Left forelimb (tissue), 1 donor: Measurements from ENCODE around the gene WDR7.

Source experiments
- DNase-seq: peaks from one replicate; pipeline ENCODE4 v3.0.0-alpha.2; 2018; ENCODE audit warnings: low spot score

WDR7 gene

DNA sequence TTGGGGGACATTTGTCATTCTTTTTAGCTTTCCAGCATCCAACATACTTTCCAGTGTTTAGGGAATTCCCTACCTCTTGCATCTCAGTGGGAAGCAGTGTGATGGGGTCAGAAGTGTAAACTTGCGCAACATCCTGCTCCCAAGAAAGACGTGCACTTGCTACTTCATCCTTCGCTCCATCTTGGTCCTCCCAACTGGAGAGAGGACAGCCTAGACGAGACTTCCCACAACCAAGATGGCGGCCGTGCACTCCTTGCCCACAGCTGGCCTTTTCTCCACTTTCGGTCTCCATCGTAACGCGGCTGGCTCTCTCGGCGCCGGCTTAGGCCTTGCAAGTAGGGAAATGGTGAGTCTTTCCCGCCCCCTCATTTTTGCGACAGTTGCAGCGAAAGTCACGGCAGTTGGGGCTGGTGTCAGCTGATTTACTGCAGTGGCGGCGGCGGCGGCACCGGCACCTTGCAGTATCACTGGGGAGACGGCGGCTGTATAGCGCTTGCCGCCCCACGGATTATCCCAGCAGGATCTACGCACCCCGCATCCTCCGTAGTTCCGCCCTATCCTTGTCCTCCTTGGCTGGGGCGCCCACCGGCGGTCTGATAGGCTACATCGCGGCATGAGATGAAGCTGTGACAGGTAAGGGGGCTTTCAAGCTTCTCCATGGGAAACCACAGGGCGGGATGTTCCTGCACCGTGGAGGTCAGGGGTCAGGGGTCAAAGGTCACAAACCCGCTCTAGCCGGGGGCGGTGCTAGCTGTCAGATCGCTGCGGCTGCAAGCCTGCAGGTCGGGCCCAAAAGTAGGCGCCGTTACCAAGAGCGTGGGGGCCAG lies at the start of gene WDR7:
Gene WDR7, plus strand, starts transcription at position 416 of the 827 bp plus-strand sequence. CDS start 21,157 bp downstream, outside the sequence.
- peak; percentile 96 for DNase-seq

DNA sequence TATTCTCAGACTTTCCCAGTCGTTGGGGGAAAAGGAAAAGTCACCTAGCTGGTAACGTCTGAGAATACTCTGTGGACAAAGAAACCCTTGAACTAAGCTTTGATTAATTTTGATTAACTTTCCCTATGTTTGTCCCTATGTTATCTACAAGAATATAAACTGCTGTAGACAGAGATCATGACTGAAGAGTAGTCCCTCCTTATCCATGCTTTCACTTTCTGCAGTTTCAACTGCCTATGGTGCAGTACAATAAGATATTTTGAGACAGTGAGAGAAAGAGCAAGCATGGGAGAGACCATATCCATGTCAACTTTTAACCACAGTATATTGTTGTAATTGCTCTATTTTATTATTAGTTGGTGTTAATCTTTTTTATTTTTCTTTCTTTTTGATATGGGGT lies 44.5 kb upstream of the WDR7 start:
- DNase-seq = no peak

DNA sequence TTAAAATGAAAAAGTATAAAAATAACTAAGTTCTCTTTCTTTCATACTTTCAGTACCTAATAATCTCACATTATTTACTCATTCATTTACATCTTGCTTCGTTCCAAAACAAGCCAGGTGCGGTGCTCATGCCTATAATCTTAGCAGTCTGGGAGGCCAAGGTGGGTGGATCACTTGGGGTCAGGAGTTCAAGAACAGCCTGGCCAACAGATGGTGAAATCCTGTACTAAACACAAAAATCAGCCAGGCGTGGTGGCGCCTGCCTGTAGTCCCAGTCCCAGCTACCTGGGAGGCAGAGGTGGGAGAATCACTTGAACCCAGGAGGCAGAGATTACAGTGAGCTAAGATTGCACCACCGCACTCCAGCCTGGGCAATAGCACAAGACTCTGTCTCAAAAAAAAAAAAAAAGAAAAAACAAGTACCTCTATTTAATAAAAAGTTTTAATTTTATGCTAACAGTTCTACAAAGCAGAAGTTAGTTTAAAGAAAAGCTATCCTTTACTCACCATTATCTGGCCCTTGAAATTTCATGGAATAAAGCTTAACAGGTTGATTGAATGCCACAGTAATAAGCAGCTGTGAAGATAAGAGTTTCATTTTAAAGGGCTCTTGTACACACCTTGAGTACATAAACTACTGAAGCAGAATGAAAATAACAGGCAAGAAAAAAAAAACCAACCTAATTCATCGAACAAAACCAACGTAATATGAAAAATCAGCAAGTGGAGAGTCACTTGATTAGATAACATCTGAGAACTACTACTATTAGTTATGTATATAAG lies 35.2 kb upstream of the WDR7 start:
- DNase-seq = no peak

DNA sequence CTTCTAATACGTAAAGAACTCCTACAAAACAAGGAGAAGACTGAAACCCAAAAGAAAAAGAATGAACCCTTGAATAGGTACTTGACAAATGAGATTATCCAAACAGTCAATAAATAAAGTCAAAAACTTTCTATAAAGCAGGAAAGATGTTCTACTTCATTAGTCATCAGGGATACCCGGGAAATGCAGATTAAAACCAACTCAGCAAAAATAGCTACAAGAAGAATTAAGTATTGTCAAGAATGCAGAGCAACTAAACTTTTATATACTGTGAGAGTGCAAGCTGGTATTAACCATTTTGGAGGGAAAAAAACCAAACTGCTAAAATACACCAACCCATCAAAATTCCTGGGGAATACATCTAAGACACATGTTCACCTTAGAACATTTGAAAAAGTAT lies 23.2 kb upstream of the WDR7 start:
- DNase-seq = no peak

DNA sequence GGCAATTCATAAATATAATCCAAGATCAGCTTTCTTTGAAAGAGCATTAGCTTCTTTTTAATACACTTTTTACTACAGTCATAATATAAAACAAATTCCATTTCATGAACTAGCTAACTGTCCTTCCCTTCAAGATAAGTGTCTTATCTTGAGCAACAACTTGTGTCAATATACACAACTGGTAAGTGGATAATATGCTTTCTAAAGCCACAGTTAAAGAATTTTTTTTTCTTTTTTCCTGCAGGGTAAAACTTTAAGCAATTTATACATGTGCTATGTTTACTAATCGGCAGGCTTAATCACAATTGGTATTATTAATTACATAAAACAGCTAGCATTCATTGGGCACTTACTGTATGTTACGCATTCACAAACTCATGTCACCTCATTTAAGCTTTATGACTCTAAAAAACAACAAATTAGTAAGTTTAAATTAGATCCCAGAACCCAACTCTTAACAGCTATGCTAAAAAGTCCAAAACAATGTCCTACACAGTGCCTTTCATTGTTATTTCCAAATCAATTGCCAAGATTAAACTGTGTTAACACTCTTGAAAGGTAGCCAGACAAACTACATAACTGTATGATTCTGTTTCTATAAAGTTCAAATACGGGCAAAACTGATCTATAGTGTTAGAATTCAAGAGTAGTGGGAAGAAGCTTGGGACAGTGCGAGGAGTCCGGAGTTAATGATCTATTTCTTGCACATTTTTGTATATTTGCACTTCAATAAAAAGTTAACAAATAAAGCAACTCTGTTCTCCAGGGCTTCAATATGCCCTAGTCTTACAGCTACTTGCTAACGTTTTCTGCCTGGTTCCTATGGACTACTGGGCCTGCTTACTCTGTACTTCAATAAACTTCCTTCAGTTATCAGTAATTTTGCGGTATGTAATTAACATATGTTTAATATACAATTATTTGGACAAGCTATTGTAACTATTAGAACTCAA lies 18.8 kb upstream of the WDR7 start:
- DNase-seq = no peak

DNA sequence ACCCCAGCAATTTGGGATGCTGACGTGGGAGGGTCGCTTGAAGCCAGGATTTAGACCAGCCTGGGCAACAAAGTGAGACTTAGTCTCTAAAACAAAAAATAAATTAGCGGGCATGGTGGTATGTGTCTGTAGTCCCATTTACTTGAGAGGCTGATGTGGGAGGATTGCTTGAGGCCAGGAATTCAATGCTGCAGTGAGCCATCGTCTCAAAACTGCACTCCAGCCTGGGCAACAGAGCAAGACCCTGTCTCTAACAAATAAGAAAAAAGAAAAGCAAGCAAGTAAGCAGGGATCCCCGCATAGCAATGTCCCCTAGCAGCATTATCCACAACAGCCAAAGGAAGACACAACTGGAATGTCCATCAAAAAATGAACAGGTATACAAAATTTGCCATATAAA lies 16.2 kb upstream of the WDR7 start:
- DNase-seq = no peak

DNA sequence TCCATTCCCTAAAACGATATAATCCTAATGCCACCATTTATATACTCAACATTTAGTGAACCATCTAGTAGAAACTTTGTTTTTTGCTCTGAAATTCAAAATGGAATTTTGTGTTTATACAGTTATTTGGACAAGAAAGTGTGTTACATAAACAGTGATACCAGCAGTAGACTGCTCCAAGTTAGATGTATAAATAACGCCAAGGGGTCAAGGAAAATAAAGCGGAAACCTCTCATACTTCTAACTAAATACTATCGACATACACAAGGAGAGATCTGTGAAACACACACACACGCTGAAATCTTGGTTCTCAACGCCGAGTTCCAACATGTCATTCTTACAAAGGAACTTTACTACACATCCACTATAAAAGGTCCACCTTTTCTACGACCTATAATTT lies 14.0 kb upstream of the WDR7 start:
- no peak for DNase-seq

DNA sequence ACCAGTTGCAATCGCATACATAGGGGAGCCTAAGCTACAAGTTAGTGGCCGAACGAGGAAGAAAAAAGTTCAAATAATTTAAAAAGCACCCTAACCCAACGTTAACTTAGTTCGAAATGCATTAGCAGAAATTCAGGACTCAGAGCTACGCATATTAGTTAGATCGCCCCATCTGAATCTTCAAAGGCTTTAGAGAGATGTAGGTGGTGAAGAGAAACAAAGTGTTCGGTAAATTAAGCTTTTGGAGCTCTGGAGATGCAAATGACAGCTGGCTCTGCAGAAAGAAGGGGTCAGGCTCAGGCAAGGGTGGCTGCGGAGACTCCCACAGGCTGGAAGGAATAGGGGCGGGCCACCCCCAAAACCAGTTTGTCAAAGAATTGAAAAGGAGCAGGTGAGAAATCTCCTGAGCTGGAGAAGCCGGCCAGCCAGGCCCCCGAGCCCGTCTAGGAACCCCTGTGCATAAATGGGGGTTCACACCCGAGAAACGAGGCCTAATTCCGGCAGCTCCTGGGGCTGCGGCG lies 13.4 kb upstream of the WDR7 start:
- DNase-seq = no peak

DNA sequence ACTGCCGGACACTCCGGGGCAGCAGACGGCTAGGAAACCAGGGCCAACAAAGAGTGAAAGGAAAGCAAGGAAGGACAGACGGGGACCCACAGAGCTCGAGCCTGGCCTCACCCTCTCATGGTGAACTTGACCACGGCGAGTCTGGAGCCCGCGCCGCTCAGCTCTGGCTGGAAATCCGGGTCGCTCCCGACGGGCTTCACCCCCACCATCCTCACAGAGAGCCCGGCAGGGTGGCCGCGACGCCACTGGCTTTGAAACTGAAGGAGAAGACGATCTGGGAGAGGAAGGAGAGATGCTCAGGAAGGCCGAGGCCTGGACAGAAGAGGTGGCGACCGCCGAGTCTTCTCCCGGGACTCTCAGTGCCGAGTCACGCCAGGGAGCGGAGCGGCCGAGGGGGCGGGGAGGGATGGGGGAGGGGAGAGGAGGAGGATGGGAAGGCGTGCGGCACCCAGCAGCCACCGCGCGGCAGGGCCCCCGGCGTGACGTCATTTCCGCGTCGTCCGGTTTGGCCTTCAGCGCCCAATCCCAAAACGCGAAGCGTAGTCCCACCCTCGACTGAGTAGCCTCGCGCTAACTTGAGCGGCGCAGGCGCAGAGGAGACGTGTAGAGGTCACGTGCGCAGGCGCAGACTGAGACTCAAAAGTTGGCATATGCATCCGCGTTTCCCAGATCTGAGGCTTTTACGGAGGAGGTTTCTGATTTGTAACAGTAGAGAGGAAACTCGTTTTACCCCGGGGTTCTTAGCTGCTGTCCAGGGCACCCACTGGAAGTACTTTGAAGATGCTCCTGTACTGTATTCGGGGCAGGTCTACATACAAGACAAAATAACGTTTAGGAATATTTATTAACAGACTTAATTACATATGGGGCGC lies 12.7 kb upstream of the WDR7 start, which contains the start of gene TXNL1:
Gene TXNL1, minus strand, starts transcription at position 361 of the 872 bp plus-strand sequence. Its CDS starts 152 bp downstream, at position 209.
- DNase-seq = peak; percentile 99

DNA sequence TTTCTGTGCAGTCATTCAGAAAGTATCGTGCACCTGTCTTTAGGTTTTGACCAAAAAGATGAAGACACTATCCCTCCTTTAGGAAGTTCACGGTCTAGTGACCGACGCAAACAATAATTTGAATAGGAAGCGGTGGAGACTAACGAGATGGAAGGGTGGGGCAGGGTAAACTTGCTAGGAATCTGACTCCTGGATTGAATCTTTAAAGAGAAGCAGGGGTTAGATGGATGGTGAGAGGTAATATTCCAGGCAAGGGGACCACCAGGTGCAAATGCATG lies 12.1 kb upstream of the WDR7 start:
- DNase-seq = no peak

DNA sequence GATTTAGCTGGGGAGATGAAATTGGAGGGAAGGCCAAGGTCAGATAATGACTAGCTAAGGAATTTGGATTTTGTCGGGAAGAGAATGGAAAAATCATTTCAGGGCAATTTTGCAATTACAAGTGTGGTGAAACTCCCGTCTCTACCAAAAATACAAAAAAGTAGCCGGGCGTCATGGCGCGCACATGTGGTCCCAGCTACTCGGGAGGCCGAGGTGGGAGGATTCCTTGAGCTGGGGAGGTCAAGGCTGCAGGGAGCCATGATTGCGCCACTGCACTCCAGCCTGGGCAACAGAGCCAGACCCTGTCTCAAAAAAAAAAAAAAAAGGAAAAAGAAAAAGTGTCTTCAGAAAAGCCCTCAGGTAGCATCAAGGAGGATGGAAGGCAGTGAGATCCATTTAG lies 11.6 kb upstream of the WDR7 start:
- no peak for DNase-seq

DNA sequence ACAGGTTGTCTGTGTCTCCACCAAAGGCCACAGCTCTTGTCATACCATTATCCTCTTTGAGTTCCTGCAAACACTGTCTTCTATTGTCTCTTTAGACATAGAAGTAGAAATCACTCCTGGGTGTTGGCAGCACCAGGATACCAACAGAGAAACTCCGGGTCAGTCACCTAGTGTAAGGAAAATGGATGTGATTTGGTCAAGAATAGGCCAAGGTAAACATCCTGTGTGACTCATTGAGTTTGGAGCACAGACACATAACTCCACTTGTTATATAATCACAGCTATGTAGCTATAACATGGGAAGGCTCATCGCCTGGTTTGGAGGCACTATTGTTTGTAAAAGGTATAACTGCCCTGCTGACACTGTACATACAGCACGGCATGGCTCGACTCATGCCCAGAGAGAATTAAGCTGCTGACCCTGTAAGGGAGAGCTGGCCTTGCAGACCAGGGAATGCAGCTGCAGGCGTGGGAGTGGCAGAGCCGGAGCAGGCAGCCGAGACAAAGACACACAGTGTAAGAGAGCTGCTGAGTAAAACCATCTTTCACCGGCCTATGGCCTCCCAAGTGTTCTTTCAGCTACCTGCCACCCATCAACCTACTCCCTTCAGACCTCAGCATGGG lies 9.3 kb upstream of the WDR7 start:
- no peak for DNase-seq

DNA sequence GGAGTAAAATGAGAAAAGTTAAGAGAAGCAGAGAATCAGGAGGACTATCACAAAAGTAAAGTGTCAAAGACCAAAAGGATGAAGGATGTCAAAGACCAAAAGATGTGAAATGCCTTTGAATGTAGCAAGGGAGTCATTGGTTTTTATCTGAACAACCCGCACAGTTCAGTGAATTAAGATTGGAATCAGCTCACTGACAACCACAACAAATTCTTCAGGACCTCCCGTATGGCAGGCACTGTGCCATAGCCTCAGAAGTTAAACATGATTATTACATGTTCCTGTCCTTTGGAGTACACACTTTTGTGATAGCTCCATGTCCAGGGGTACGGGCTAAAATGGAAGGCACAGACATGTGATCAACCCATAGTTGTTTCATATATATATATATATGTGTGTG lies 7.8 kb upstream of the WDR7 start:
- no peak for DNase-seq

DNA sequence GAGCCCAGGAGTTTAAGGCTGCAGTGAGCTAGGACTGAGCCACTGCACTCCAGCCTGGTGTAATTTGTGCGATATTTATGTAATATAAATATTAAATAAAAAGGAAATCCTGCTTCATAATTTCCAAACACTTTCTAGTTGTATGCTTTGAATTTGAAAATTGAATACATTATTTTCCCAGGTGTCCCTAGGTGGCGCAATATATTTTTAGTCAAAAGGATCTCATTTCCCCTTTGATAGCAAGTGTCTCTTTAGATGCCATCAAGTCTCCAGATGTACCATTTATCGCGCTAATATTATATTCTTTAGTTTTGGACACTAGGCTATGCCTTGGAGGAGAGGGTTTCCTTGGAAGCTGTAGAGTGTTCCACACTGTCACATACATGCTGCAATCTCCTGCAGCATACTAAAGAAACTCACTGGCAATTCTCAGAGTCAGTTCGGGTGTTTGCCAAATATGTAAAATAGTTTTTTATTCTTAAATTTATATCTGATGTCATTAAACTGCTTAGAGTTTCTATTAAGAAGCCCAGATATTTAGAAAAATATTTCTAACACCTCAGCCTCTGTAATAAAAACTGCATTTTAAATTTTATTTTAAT lies 5.6 kb upstream of the WDR7 start:
- DNase-seq = no peak

DNA sequence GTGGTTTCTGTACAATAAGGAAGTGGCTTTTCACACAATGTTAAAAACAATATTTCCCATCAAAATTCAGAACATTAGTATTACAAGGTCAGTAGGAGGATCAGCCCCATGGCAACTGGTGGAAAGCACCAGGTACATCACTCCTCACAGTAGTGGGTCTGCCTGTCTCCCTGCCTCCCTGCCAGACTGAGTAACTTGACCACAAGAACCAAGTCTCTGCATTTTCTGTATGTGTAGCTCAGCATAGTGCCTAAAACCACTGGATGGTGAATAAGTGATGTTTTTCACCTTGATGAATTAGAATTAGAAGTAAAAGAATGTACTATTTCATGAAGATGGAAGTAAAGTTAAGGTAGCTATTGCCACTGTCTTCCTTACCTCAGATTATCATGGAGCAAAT lies 4.1 kb upstream of the WDR7 start:
- no peak for DNase-seq

DNA sequence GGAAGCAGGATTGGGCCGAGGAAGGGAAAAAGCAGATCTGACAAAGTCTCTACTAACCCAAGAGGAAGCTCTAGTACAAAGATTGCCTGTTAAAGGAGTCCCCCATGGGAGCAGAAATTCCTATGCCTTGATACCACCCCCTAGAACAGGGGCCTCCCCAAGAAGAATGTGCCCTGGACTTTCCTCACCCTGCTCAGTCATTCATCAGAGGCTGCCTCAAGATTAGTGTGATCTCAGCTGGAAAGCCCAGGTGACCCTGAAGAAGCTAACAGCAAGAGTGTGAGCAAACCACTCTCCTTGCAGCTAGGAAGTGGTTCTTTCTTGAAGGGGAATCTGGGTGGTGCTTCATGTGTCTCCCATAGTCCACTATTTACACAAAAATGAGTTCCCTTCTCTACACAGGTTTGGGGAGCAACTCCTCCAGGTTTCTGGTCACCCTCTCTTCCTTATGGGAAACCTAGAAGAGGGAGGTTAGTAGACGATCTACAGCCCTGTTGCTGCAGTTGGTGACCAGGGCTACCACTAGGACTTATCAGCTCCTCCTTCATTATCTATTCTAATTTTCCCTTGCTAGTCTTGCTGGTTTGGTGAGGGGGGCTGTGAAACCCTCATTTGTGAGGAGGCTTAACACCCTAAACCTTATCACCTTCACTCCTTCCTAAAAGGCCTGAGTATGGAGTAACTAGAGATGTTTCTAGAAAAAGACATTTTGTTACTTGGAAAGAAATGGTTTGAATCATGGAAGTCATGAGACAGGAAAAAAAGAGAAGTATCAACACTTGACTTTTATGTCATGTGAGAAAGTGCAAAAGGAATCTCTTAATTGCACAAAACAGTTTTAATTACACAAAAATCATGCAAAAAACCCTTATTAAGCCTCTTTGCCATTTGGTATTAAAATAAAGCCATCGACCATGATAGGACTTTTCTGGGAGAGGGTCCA lies 2.9 kb upstream of the WDR7 start:
- no peak for DNase-seq

DNA sequence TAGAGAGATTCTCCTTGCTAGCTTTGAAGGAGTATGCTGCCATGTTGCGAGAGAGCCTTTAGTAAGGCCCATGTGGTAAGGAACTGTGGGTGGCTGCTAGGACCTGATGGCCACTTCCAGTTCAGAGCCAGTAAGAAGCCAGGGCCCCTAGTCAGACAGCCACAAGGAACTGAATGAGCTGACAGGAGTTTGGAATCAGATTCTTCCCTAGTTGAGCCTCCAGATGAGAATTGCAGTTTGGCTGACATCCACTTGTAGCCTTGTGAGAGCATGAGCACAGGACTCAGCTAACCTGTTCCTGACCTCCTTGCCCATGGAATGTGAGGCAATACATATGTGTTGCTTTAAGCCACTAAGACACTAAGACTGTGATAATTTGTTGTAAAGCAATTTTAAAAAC lies 1.2 kb upstream of the WDR7 start:
- DNase-seq = no peak

DNA sequence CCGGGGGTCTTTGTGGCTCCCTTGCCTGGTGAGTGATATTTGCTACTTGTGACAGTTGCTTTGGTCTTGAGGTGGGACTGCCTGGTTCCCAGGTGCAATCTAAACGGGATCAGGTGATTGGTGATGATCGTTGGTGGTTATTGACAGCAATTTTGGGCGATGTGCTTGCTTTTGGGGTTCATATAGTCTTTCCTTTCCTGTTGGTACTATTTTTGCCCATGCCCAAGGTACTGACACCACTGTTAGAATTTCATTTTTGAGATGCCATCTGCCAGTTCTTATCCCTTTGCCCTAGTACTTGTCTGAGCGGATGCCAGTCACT lies 573 bp downstream of the WDR7 start:
- DNase-seq = no peak

DNA sequence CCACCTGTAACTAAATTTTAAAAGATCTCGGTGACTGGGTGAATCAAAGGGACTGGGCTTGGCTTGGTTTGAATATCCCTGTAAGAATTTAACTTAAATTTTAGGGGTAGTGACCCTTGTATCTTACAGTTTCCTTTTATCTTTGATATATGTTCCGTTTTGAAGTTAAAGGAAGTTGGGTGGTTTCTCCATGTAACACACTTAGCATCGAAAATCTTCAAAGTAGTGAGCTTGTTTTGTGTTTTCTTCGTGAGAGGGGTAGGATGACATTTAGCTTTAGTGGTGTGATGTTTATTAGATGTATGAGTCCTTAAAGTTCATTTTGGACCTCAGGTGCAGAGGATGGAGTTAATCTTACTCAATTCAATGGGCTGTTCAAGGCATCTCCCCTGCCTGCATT lies 1.6 kb downstream of the WDR7 start:
- DNase-seq = no peak
